Measurements from ENCODE around the gene CTSD.
A peak's percentile ranks its signal among the peaks of the same experiment; 100 is the strongest.

Gene CTSD

GRCh38 chr11:1759151-1759850 lies 4.4 kb downstream of the CTSD start:
- intact Hi-C loops (cut with DNase I) = no loop called here
- DNase-seq = peak in 5 of 10 donors; percentile 8 to 73 (median 52)

- peak in 5 of 10 donors; percentile 8 to 73 (median 39) for DNase-seq
- intact Hi-C loops (cut with DNase I) = no loop called here
Measured at GRCh38 chr11:1758611-1759150, 5.0 kb downstream of the CTSD start.

- intact Hi-C loops (cut with DNase I) = no loop called here
- peak in 5 of 10 donors; percentile 8 to 85 (median 72) for DNase-seq
Measured at GRCh38 chr11:1757861-1758610, 5.7 kb downstream of the CTSD start.

DNA sequence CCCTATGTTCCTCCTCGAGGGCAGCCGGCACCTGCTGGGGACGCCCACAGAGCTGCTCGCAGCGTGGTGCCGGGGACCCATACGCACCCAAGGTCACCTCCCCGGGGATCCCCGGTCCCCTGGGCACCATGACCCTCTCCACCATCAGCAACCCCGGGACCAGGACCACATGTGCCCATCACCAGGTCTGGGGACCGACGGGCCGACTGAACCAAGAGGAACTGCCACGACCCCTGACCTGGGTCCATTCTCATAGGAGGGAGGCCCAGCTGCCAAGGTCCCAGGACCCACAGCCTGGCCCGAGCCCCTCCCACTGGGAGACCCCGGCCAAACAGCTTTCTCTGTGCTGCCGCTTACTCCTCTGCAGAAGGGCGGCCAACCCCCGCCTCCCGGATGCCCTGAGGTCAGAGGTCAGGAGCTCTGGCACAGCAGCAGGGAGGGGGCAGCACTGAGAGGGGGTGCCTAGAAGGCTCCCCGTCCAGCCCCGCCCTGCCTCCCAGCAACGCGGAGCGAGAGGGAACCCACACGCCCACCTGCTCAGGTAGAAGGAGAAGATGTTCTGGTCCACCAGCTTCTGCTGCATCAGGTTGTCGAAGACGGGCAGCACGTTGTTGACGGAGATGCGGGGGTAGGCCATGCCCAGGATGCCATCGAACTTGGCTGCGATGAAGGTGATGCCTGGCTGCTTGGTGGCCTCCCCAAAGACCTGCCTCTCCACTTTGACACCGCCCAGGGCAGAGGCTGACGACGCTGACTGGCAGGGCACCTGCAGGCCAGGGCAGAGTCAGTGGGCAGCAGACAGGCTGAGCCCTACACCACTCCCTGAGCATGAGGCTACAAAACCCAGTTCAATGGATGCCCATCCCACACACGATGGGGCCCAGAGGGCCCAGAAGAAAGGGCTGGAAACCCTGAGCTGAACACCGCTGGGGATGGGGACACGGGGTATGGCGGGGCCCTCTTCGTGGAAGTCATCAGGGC lies 6.6 kb downstream of the CTSD start:
- intact Hi-C loops (cut with DNase I) = no loop called here
- peak in 4 of 10 donors; percentile 25 to 82 (median 73) for DNase-seq

DNA sequence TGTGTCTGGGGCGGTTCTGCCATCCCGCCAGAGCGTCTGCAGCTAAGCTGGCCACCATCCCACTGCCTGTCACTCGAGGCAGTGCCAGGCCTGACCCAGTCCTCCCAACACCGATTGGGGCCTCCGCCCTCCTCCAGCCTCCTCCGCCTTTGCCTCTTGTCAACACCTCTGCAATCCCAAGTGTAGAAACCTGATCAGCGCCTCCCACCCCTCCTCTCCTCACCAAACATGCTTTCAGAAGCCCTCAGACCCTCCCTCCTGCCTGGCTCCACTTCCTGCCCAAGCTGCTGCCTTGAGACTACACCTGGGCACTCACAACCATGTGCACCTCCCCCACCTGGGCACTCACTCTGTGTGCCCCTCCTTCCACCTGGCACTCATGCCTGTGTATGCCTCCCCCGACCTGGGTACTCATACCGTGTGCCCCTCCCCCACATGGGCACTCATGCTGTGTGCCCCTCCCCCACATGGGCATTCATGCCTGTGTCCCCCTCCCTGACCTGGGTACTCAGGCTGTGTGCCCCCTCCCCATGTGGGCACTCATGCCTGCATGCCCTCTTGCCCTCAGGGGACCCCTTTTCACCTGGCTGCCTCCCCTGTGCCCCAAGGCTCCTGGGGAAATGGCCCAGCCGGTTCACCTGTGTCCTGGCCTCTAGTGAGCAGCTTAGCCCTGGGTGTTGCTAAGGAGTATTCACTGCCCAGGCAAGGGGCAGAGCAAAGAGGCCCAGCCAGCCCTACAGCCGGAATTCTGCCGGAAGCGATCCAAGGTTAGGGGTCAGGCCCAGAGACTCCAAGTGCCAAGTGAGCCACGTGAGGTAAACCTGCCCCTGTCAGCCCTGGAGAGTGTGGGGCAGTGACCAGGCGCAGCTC lies 7.8 kb downstream of the CTSD start:
- DNase-seq = peak in 4 of 10 donors; percentile 26 to 88 (median 77)

GRCh38 chr11:1755344-1755691 lies 8.4 kb downstream of the CTSD start:
- DNase-seq = no peak
- intact Hi-C loops (cut with DNase I) = no loop called here

More for the DNA sequence above, 7.8 kb downstream of the CTSD start:
- intact Hi-C loops (cut with DNase I) = no loop called here

- DNase-seq = peak in 4 of 10 donors; percentile 12 to 67 (median 56)
- intact Hi-C loops (cut with DNase I) = no loop called here
Measured at GRCh38 chr11:1754376-1755150, 9.2 kb downstream of the CTSD start.

DNA sequence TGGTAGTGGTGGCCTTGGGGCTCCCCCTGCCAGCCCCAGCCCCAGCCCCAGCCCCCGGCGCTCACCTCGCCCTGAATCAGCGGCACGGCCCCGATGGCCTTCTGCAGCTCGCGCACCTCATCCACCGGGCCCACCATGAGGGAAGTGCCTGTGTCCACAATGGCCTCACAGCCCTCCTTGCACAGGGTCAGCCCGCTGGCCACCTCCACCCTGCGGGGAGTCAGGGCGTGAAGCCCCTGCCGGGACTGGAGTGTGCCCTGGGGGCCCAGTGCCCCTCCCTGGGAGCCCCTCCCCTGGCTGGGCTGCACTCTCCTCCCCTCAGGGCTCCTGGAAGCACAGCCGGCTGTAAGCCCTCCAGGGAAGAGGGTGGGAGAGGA lies 9.8 kb downstream of the CTSD start:
- intact Hi-C loops (cut with DNase I) = no loop called here
- DNase-seq = peak in 4 of 10 donors; percentile 4 to 77 (median 54)

DNA sequence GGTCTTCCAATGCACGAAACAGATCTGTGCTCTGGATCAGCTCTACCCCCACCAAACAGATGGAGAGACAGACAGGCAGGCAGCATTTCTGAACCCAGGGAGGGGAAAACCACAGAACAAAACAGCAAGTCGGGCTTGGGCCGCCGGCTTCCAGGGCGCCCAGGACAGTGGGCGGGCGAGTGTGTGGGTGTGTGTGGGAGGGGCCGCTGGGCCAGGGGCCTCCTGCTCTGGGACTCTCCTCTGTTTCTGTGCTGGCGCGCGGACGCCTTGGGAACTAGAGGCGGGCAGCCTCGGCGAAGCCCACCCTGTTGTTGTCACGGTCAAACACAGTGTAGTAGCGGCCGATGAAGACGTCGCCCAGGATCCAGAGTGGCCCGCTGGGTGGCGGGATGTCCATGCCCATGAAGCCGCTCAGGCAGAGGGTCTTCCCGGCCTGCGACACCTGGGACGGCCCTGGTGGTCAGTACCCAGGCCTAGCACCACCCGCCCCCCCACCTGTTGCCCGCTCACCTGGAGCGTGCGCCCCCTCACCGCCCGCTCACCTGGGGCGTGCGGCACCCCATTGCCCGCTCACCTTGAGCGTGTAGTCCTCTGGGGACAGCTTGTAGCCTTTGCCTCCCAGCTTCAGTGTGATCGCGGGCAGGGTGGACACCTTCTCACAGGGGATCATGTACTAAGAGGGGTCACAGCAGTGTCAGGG lies 10.3 kb downstream of the CTSD start:
- DNase-seq = peak in 4 of 10 donors; percentile 28 to 77 (median 76)

DNA sequence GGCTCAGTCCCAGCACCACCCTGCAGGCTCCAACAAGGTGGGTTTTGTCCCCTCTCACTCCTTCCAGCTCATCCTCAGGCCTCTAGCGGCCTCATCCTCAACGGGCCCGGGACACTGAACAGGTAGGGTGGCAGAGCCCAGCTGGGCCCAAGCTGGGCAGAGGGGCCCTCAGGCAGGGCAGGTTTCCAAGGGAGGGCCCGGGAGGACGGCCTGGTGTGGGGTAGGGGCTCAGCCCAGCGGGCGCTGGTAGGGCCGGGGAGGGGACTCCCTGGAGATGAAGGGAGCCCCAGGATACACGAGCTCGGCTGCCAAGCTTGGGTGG lies 10.9 kb downstream of the CTSD start:
- DNase-seq = peak in 4 of 10 donors; percentile 16 to 70 (median 67)

More for the DNA sequence above, 10.3 kb downstream of the CTSD start:
- intact Hi-C loops (cut with DNase I) = no loop called here

GRCh38 chr11:1751999-1752906 lies 11.5 kb downstream of the CTSD start:
- intact Hi-C loops (cut with DNase I) = no loop called here
- peak in 4 of 10 donors; percentile 20 to 85 (median 66) for DNase-seq

More for the DNA sequence above, 10.9 kb downstream of the CTSD start:
- intact Hi-C loops (cut with DNase I) = no loop called here

DNA sequence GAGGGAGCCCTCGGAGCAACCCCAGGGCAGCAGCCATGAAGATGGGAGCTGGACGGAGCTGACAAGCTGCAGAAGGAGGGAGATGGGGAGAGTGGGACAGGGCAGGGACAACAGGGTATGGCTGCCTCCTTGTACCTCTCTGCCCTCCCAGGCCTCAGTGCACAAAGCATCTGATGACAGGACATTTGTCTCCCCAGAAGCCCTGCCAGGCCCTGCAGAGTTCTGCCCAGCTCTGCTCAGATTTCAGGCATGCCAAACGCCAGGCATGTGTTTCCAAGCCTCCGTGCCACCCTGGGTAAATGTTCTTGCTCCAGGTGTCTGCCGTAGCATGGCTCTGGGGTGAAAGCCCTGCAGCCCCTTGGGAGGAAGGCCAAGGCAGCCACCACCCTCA lies 12.2 kb downstream of the CTSD start:
- intact Hi-C loops (cut with DNase I) = no loop called here
- peak in 3 of 10 donors; percentile 25 to 77 (median 35) for DNase-seq

GRCh38 chr11:1750840-1751530 lies 12.7 kb downstream of the CTSD start:
- intact Hi-C loops (cut with DNase I) = no loop called here
- DNase-seq = peak in 3 of 10 donors; percentile 26 to 85 (median 65)

- intact Hi-C loops (cut with DNase I) = no loop called here
- peak in 4 of 10 donors; percentile 31 to 84 (median 78) for DNase-seq
Measured at GRCh38 chr11:1750481-1750839, 13.3 kb downstream of the CTSD start, which contains the start of gene IFITM10. Gene IFITM10, minus strand, starts transcription at chr11:1750595. Its CDS starts 153 bp downstream, at chr11:1750442.

GRCh38 chr11:1749395-1750351 lies 14.1 kb downstream of the CTSD start:
- DNase-seq = peak in 4 of 10 donors; percentile 41 to 90 (median 88)
- intact Hi-C loops (cut with DNase I) = loop anchor here (10.0 kb wide), 1 partner anchor 55 kb away; the partner anchor contains the start of gene KRTAP5-6

Measured in posterior cingulate gyrus (tissue), 11 donors.